Chondrocyte (in vitro differentiated cells): ENCODE data around the gene CES4A. TPM values are rescaled to one million over a fixed set of nuclear protein-coding genes. Genes with fewer than 3 reads are reported as not detected.
"Not testable (repeated sequence)": the region's sequence is repeated elsewhere in the genome, so short reads cannot be mapped to it uniquely, and the experiment has no call there.

Experiments used
- DNase-seq: peaks from one replicate; pipeline ENCODE4 v3.0.0; 2021; ENCODE audit warnings: mixed read lengths, low spot score
- H3K27ac Mint-ChIP-seq: one replicate; pipeline ENCODE4 v1.8.0; 2021; ENCODE audit warnings: mild to moderate bottlenecking, moderate library complexity, mixed read lengths; ENCODE audit not compliant: unreplicated experiment
- H3K27me3 Mint-ChIP-seq: 2 replicates; pipeline ENCODE4 v1.8.0; 2021; ENCODE audit warnings: low read depth, mixed read lengths
- H3K36me3 Mint-ChIP-seq: 2 replicates; pipeline ENCODE4 v1.8.0; 2021; ENCODE audit warnings: low read depth, mixed read lengths
- H3K4me1 Mint-ChIP-seq: 2 replicates; pipeline ENCODE4 v1.8.0; 2021; ENCODE audit warnings: low read depth, mild to moderate bottlenecking, mixed read lengths
- H3K4me3 Mint-ChIP-seq: one replicate; pipeline ENCODE4 v1.8.0; 2021; ENCODE audit warnings: mild to moderate bottlenecking, moderate library complexity, mixed read lengths; ENCODE audit not compliant: unreplicated experiment
- H3K9me3 Mint-ChIP-seq: 2 replicates; pipeline ENCODE4 v1.8.0; 2021; ENCODE audit warnings: low read depth, mixed read lengths
- total RNA-seq: library from RNA; stranded (reverse); gene quantifications from 3 replicates; pipeline ENCODE4 v1.2.1, GENCODE V29; 2021
- TF ChIP-seq, protein P1 (sequence below): fragments of 200-600 bp; sonication (generic); IDR thresholded peaks from 2 replicates; pipeline ENCODE4 v1.5.0; 2021; ENCODE audit warnings: antibody characterized with exemption, mild to moderate bottlenecking, moderate library complexity

Gene CES4A
- total RNA-seq, 1 donor from 2014 or later = 2.6 TPM

- H3K27ac Mint-ChIP-seq = no peak overlapping the region
- DNase-seq = no peak
- peaks cover 7% of the 10 kb centered on the region for H3K36me3 Mint-ChIP-seq
- H3K9me3 Mint-ChIP-seq = no peaks in the 10 kb centered on the region
- no peaks in the 10 kb centered on the region for H3K27me3 Mint-ChIP-seq
- H3K4me3 Mint-ChIP-seq = no peak overlapping the region
- TF ChIP-seq, protein P1, sequence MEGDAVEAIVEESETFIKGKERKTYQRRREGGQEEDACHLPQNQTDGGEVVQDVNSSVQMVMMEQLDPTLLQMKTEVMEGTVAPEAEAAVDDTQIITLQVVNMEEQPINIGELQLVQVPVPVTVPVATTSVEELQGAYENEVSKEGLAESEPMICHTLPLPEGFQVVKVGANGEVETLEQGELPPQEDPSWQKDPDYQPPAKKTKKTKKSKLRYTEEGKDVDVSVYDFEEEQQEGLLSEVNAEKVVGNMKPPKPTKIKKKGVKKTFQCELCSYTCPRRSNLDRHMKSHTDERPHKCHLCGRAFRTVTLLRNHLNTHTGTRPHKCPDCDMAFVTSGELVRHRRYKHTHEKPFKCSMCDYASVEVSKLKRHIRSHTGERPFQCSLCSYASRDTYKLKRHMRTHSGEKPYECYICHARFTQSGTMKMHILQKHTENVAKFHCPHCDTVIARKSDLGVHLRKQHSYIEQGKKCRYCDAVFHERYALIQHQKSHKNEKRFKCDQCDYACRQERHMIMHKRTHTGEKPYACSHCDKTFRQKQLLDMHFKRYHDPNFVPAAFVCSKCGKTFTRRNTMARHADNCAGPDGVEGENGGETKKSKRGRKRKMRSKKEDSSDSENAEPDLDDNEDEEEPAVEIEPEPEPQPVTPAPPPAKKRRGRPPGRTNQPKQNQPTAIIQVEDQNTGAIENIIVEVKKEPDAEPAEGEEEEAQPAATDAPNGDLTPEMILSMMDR = no peak
- peaks cover 39% of the 10 kb centered on the region for H3K4me1 Mint-ChIP-seq
Observed at GRCh38 chr16:67039260-67040020, 51.1 kb downstream of the CES4A start.

GRCh38 chr16:67040166-67040565 is 51.8 kb downstream of the CES4A start:
- Mint-ChIP-seq H3K9me3 (no peaks in the 10 kb centered on the region), H3K4me3 (no peak overlapping the region), H3K4me1 (peaks cover 35% of the 10 kb centered on the region), H3K27ac (no peak overlapping the region), H3K36me3 (peaks cover 6% of the 10 kb centered on the region), H3K27me3 (no peaks in the 10 kb centered on the region)
- TF ChIP-seq, protein P1 = no peak
- no peak for DNase-seq

GRCh38 chr16:67040906-67041305 is 52.5 kb downstream of the CES4A start:
- Mint-ChIP-seq H3K4me3 (no peak overlapping the region), H3K27me3 (no peaks in the 10 kb centered on the region), H3K36me3 (peaks cover 6% of the 10 kb centered on the region), H3K9me3 (no peaks in the 10 kb centered on the region), H3K4me1 (peaks cover 32% of the 10 kb centered on the region), H3K27ac (peak overlapping the region; percentile 47)
- TF ChIP-seq, protein P1 = no peak
- no peak for DNase-seq

- H3K9me3 Mint-ChIP-seq, H3K27me3 Mint-ChIP-seq, H3K36me3 Mint-ChIP-seq, H3K4me3 Mint-ChIP-seq, DNase-seq: not testable (repeated sequence)
- Mint-ChIP-seq H3K27ac (peak overlapping the region; percentile 34), H3K4me1 (peaks cover 26% of the 10 kb centered on the region)
Observed at GRCh38 chr16:67041520-67041919, 53.1 kb downstream of the CES4A start.

- H3K9me3 Mint-ChIP-seq = no peaks in the 10 kb centered on the region
- DNase-seq = no peak
- TF ChIP-seq, protein P1 = no peak
- no peak overlapping the region for H3K4me3 Mint-ChIP-seq
- H3K4me1 Mint-ChIP-seq = peaks cover 30% of the 10 kb centered on the region
- no peak overlapping the region for H3K27ac Mint-ChIP-seq
- H3K27me3 Mint-ChIP-seq = no peaks in the 10 kb centered on the region
- H3K36me3 Mint-ChIP-seq = peaks cover 6% of the 10 kb centered on the region
Observed at GRCh38 chr16:67043420-67043819, 55.0 kb downstream of the CES4A start.

GRCh38 chr16:67050796-67051195 is 62.4 kb downstream of the CES4A start:
- no peaks in the 10 kb centered on the region for H3K27me3 Mint-ChIP-seq
- peaks cover 29% of the 10 kb centered on the region for H3K4me1 Mint-ChIP-seq
- H3K36me3 Mint-ChIP-seq = peaks cover 4% of the 10 kb centered on the region
- H3K4me3 Mint-ChIP-seq = no peak overlapping the region
- DNase-seq = no peak
- TF ChIP-seq, protein P1 = no peak
- H3K27ac Mint-ChIP-seq = peak overlapping the region; percentile 74
- no peaks in the 10 kb centered on the region for H3K9me3 Mint-ChIP-seq
